Measurements from ENCODE around the gene LETM1. TPM values are rescaled to one million over a fixed set of nuclear protein-coding genes. Genes with fewer than 3 reads are reported as not detected.
A peak's percentile ranks its signal among the peaks of the same experiment; 100 is the strongest.

Gene LETM1
- total RNA-seq (10 to 100 TPM; 31.1 to 47.1 TPM), polyA plus RNA-seq (10 to 100 TPM; 21.7 to 22.6 TPM)
- long read RNA-seq, donor 1, full-length matches to known transcripts: 3 of 3 reads
- long read RNA-seq, donor 1, partial matches to known transcripts: 0 of 3 reads
- long read RNA-seq, donor 1, other reads (novel, unspliced or antisense): 0 of 3 reads
- long read RNA-seq, donor 2: 0 reads
- long read RNA-seq, donor 3, partial matches to known transcripts: 0 of 1 reads
- long read RNA-seq, donor 3, other reads (novel, unspliced or antisense): 0 of 1 reads
- long read RNA-seq, donor 4: 0 reads
- long read RNA-seq, donor 5, full-length matches to known transcripts: 4 of 34 reads
- long read RNA-seq, donor 5, partial matches to known transcripts: 30 of 34 reads
- long read RNA-seq, donor 5, other reads (novel, unspliced or antisense): 0 of 34 reads

GRCh38 chr4:1856071-1856942 is at the start of gene LETM1:
Gene LETM1 (minus strand): TSS chr4:1856156. CDS start chr4:1855950, 206 bp downstream.
- TF ChIP-seq CTCF (IDR thresholded peaks at IDR 0.05; ENCODE audit: control extremely low read depth, extremely low read depth): no peak
- peak within 1 kb of the TSS; percentile 91 to 95 for H3K27ac ChIP-seq (ENCODE audit: low read depth in 1 of 2, low read length in 1 of 2)
- peaks cover 2 to 29% (median 8%) of the 10 kb centered on the region in 5 donors for H3K4me1 ChIP-seq (ENCODE audit: control insufficient read depth in 5 of 5, insufficient read depth in 5 of 5, low read length in 5 of 5)
- ATAC-seq (ENCODE audit: insufficient read depth, low FRiP score): peak; percentile 98
- DNase-seq: peak; percentile 91 to 97 (median 95)
- no peaks in the 10 kb centered on the region for H3K9me3 ChIP-seq (ENCODE audit: control insufficient read depth in 4 of 4, insufficient read depth in 3 of 4, low read length in 3 of 4)
- no peaks in the 10 kb centered on the region for H3K27me3 ChIP-seq (ENCODE audit: control insufficient read depth in 3 of 3, insufficient read depth in 3 of 3, low read length in 2 of 3)
- peaks cover 0 to 2% (median 0%) of the 10 kb centered on the region in 4 donors for H3K36me3 ChIP-seq (ENCODE audit: control insufficient read depth in 4 of 4, insufficient read depth in 4 of 4, low read length in 4 of 4)
- H3K4me3 ChIP-seq: peak within 1 kb of the TSS; percentile 90
- WGBS, 2 donors: 0% methylated on average over 87 to 107 of the region's 107 CpGs
- peak within 1 kb of the TSS; percentile 37 to 38 for H3K9ac ChIP-seq (ENCODE audit: insufficient read depth in 1 of 2, low read length in 2 of 2)

- Histone ChIP-seq H3K4me1 (ENCODE audit: control insufficient read depth in 5 of 5, insufficient read depth in 5 of 5, low read length in 5 of 5) (peaks cover 0 to 4% (median under 1%) of the 10 kb centered on the region in 5 donors), H3K27ac (ENCODE audit: low read depth in 1 of 2, low read length in 1 of 2) (no peak overlapping the region), H3K36me3 (ENCODE audit: control insufficient read depth in 4 of 4, insufficient read depth in 4 of 4, low read length in 4 of 4) (peaks cover 4 to 19% (median 11%) of the 10 kb centered on the region in 4 donors), H3K27me3 (ENCODE audit: control insufficient read depth in 3 of 3, insufficient read depth in 3 of 3, low read length in 2 of 3) (no peaks in the 10 kb centered on the region), H3K9ac (ENCODE audit: insufficient read depth in 1 of 2, low read length in 2 of 2) (no peak overlapping the region), H3K9me3 (ENCODE audit: control insufficient read depth in 4 of 4, insufficient read depth in 3 of 4, low read length in 3 of 4) (no peaks in the 10 kb centered on the region), H3K4me3 (no peak overlapping the region)
- WGBS, 2 donors: 79 to 82% methylated on average over 3 of the region's 3 CpGs
- no peak for ATAC-seq (ENCODE audit: insufficient read depth, low FRiP score)
- no peak for DNase-seq
- no peak for TF ChIP-seq CTCF (IDR thresholded peaks at IDR 0.05; ENCODE audit: control extremely low read depth, extremely low read depth)
Measured at GRCh38 chr4:1904042-1904441, 48.1 kb upstream of the LETM1 start.

GRCh38 chr4:1903035-1903434 is 47.1 kb upstream of the LETM1 start:
- Histone ChIP-seq H3K27me3 (ENCODE audit: control insufficient read depth in 3 of 3, insufficient read depth in 3 of 3, low read length in 2 of 3) (no peaks in the 10 kb centered on the region), H3K36me3 (ENCODE audit: control insufficient read depth in 4 of 4, insufficient read depth in 4 of 4, low read length in 4 of 4) (peaks cover 4 to 18% (median 11%) of the 10 kb centered on the region in 4 donors), H3K4me1 (ENCODE audit: control insufficient read depth in 5 of 5, insufficient read depth in 5 of 5, low read length in 5 of 5) (peaks cover 0 to 6% (median 2%) of the 10 kb centered on the region in 5 donors), H3K27ac (ENCODE audit: low read depth in 1 of 2, low read length in 1 of 2) (no peak overlapping the region), H3K4me3 (no peak overlapping the region), H3K9ac (ENCODE audit: insufficient read depth in 1 of 2, low read length in 2 of 2) (no peak overlapping the region), H3K9me3 (ENCODE audit: control insufficient read depth in 4 of 4, insufficient read depth in 3 of 4, low read length in 3 of 4) (no peaks in the 10 kb centered on the region)
- no peak for TF ChIP-seq CTCF (IDR thresholded peaks at IDR 0.05; ENCODE audit: control extremely low read depth, extremely low read depth)
- ATAC-seq (ENCODE audit: insufficient read depth, low FRiP score) (no peak), DNase-seq (no peak)
- 94 to 96% methylated on average over 1 of the region's 1 CpG for WGBS, 2 donors

Data from lung (tissue), 16 donors.